Activated CD4-positive, CD25-positive, alpha-beta regulatory T cell treated with anti-CD3 and anti-CD28 coated beads, Interleukin-2, amount 50 U/mL, for 16 hours (primary cell): ENCODE data around the gene ACSS1.
"Not testable (repeated sequence)": the region's sequence is repeated elsewhere in the genome, so short reads cannot be mapped to it uniquely, and the experiment has no call there.

Experiments
- DNase-seq: peaks from one replicate; pipeline ENCODE4 v3.0.0-alpha.2; 2020; ENCODE audit warnings: low read depth, low spot score

The ACSS1 gene

GRCh38 chr20:25011261-25011660, 46.7 kb downstream of the ACSS1 start:
- no peak for DNase-seq

GRCh38 chr20:25009218-25010145, 48.5 kb downstream of the ACSS1 start:
- DNase-seq, result no peak

- no peak for DNase-seq
Measured at GRCh38 chr20:25008388-25009217, 49.3 kb downstream of the ACSS1 start.

- no peak for DNase-seq
Measured at GRCh38 chr20:25007491-25008305, 50.2 kb downstream of the ACSS1 start.

- DNase-seq, result no peak
Measured at GRCh38 chr20:25006431-25007167, 51.3 kb downstream of the ACSS1 start.

GRCh38 chr20:25005661-25006060, 52.3 kb downstream of the ACSS1 start:
- no peak for DNase-seq

- no peak for DNase-seq
Measured at GRCh38 chr20:25005220-25005619, 52.7 kb downstream of the ACSS1 start.

- no peak for DNase-seq
Measured at GRCh38 chr20:25003002-25003401, 54.9 kb downstream of the ACSS1 start.

GRCh38 chr20:25001323-25001722, 56.6 kb downstream of the ACSS1 start:
- DNase-seq, result not testable (repeated sequence)

- DNase-seq, result no peak
Measured at GRCh38 chr20:25000268-25000801, 57.6 kb downstream of the ACSS1 start.

- no peak for DNase-seq
Measured at GRCh38 chr20:24999568-24999967, 58.4 kb downstream of the ACSS1 start.

- DNase-seq, result no peak
Measured at GRCh38 chr20:24998631-24999445, 59.1 kb downstream of the ACSS1 start.

- DNase-seq, result no peak
Measured at GRCh38 chr20:24998121-24998520, 59.8 kb downstream of the ACSS1 start.

GRCh38 chr20:24996449-24997377, 61.2 kb downstream of the ACSS1 start:
- DNase-seq, result no peak

GRCh38 chr20:24995741-24996448, 62.0 kb downstream of the ACSS1 start:
- DNase-seq, result no peak

- peak; percentile 73 for DNase-seq
Measured at GRCh38 chr20:24994470-24995368, 63.2 kb downstream of the ACSS1 start.

- DNase-seq, result no peak
Measured at GRCh38 chr20:24994186-24994465, 63.8 kb downstream of the ACSS1 start.
